GM21576 (cell line): Measurements from ENCODE around the gene CRK.
"Not testable (repeated sequence)": the region's sequence is repeated elsewhere in the genome, so short reads cannot be mapped to it uniquely, and the experiment has no call there.

Experiments
- ATAC-seq: cut with Tn5 transposase; IDR thresholded peaks from one replicate; pipeline ENCODE4 v1.9.1; 2021; ENCODE audit warnings: mild to moderate bottlenecking, moderate library complexity; ENCODE audit not compliant: unreplicated experiment

CRK gene

GRCh38 chr17:1390432-1391367 lies 65.3 kb downstream of the CRK start:
- no peak for ATAC-seq

- ATAC-seq, result not testable (repeated sequence)
Measured at GRCh38 chr17:1387490-1388227, 68.4 kb downstream of the CRK start.

- ATAC-seq, result not testable (repeated sequence)
Measured at GRCh38 chr17:1386675-1387190, 69.3 kb downstream of the CRK start.

GRCh38 chr17:1386265-1386664 lies 69.8 kb downstream of the CRK start:
- no peak for ATAC-seq

GRCh38 chr17:1385861-1386260 lies 70.2 kb downstream of the CRK start:
- ATAC-seq, result no peak

- ATAC-seq, result no peak
Measured at GRCh38 chr17:1384905-1385435, 71.1 kb downstream of the CRK start.

- ATAC-seq, result no peak
Measured at GRCh38 chr17:1379930-1380313, 76.1 kb downstream of the CRK start.

GRCh38 chr17:1379208-1379929 lies 76.7 kb downstream of the CRK start:
- no peak for ATAC-seq

GRCh38 chr17:1378476-1378860 lies 77.6 kb downstream of the CRK start:
- ATAC-seq, result not testable (repeated sequence)

GRCh38 chr17:1377334-1377733 lies 78.7 kb downstream of the CRK start:
- no peak for ATAC-seq

- ATAC-seq, result no peak
Measured at GRCh38 chr17:1376061-1376460, 80.0 kb downstream of the CRK start.

- ATAC-seq, result no peak
Measured at GRCh38 chr17:1375615-1376014, 80.4 kb downstream of the CRK start.

GRCh38 chr17:1374431-1375177 lies 81.4 kb downstream of the CRK start:
- ATAC-seq, result no peak

GRCh38 chr17:1373707-1374237 lies 82.3 kb downstream of the CRK start:
- ATAC-seq, result no peak

- ATAC-seq, result no peak
Measured at GRCh38 chr17:1372618-1373017, 83.4 kb downstream of the CRK start.

GRCh38 chr17:1371893-1372590 lies 84.0 kb downstream of the CRK start:
- ATAC-seq, result no peak
